ENCODE results near the gene ANKRD34A.

ANKRD34A gene

DNA sequence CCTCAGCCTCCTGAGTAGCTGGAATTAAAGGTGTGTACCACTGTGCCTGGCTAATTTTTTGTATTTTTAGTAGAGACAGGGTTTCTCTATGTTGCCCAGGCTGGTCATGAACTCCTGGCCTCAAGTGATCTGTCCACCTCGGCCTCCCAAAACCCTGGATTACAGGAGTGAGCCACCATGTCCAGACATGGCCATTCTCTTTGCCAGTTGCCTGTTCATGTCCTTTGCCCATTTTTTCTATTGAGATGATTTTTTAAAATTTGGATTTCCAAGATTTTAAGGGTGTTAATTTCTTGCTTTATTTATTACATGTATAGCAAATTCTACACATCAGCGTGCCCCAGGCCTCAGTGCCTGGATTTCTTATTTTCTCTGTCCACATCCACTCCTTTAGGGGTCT is 2.9 kb upstream of the ANKRD34A start:
- DNase-seq (ENCODE audit: low read depth in 2 of 2), result no peak

DNA sequence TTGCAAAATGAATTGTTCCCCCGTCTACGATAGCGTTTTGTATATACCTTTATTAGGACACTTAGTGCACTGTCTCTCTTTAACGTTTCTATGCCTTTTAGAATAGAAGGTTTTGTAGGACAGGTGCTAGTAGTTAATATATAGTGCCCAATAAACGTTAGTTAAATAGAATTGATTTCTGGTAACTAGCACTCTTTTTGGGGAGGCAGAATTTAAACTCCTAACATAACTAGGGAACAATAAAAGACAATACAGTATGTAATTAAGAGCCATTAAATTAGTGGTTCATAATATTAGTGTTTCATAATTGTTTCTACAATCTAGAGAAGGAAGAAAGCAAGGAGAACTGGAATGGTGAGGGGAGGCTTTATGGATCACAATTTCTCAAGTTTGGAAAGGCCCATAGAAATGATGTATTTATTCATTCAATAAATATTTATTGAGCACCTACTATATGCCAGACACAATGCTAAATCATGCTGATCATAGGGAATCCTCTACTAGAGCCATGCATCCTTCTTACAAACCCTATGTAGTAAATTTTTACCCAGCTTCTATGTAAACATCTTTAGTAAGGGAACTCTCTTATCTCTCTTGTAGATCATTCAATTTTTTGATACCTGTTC is 857 bp upstream of the ANKRD34A start:
- DNase-seq (ENCODE audit: low read depth in 2 of 2), result no peak

DNA sequence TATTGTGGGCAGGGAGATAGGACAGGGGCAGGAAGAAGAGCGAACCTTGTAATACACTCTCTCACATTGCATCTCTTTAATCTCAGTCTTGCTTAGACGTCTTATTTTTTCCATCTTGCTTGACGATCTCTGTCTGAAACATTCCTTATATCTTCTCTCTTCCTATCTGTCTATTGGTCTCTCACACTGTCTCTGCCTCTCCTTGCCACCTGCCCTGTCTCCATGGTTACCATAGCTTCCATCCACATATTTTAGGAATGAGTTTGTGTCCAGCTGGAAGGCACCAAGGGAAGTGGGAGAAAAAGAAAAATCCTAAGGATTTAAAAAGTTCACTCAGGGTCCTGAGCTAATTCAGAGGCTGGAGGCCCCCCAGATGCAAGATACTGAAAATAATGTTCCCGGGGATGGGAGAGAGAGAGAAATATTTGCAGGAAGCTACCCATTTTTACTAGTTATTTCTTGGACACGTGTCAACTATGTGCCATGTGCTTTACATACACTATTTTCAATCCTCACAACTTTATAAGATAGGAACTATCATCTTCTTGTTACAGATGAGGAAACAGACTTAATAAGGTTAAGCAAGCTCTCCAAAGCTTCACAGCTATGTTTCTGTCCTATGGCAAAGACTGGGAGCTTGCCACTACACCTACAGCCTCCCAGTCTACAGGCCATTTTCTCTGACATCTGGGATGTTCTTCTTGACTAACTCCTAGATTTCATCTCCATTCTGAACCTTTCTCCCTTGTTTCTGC is 933 bp downstream of the ANKRD34A start:
- no peak for DNase-seq (ENCODE audit: low read depth in 2 of 2)

DNA sequence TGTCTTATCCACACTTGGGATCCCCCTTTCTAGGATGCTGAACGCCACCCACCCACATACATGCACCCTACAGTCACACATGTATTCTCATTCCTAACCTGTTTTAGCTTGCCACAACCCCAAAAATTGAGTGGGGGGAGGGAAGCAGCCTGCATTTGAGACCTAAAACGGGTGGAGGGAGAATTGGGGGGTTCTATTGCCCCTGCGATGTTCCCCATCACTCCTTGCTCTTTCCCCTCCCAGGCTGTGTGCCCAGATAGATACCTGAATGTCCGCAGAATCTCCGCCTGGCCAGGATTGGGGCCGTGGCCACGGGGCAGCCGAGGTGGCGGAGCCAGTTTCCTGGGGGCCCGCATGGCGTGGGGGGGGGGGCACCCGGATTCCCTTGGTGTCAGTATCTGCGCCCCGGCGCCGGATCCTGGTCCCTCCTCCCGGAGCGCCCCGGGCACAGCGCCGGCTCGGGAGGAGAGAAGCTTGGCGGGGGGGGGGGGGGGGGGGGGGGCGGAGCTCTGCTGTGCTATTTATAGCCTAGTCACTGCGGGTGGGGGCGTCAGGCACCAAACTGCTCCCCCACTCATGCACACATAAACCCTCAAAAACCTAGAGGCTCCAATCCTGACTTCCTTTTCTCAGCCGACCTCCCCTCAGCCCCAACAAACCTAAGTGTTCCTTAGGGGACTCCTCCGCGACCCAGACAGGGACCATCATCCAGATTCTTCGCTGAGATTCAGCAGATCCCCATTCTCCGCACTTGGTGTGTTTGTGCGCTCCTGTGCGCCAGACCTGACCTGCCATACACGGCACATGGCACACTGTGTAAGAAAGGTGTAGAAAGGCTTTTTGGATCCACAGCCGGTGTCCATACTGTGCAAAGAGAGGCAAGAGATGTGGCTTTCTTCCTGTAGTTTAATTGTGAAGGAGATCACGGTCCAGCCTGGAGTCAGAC is 1.9 kb downstream of the ANKRD34A start:
- no peak for DNase-seq (ENCODE audit: low read depth in 2 of 2)

DNA sequence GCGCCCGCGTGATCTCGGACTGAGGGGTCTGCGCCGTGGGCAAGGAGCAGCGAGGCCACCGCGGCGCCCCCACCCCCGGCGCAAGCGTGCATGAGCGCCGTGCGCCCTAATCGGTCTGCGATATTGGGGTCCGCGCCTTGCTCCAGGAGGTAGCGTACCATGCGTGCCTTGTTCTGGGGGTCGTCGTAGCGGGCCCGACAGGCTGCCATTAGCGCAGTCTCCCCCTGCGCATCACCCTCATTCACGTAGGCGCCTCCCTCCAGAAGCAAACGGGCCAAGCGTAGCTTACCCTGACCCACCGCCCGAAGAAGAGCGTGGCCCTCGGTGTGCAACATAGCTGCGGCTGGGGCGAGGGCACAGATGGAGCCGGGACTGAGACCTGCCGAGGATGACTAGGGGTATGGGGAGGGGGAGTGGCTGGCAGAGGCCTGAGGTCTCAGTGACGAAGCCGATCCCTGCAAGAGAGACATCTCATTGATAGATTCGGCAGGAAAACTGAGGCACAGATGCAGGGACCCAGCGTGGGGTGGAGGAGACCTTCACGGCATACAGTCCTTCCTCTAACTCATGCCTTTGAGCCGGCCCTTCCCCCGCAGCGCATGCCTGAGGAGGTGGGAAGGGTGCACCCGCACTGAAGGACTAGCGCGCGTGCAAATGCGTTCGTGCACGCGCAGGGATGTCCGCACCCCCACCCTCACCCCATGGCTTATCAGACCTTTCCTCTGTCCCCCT is 2.8 kb downstream of the ANKRD34A start:
- DNase-seq (ENCODE audit: low read depth in 2 of 2), result no peak

DNA sequence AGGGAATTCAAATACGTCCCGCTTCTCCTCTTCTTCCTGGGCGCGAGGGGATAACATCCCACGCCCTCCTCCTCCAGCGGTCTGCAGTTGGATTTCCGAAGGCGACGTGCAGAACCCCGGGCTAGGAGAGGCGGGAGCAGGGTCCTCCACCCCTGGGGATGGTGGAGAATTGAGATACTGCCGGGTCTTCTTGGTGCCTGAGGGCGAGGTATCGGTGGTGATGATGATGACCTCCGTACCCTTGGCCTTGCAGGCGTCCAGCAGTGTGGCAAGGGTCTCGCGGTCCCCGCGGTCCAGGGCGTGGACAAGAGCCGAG is 3.3 kb downstream of the ANKRD34A start:
- no peak for DNase-seq (ENCODE audit: low read depth in 2 of 2)

DNA sequence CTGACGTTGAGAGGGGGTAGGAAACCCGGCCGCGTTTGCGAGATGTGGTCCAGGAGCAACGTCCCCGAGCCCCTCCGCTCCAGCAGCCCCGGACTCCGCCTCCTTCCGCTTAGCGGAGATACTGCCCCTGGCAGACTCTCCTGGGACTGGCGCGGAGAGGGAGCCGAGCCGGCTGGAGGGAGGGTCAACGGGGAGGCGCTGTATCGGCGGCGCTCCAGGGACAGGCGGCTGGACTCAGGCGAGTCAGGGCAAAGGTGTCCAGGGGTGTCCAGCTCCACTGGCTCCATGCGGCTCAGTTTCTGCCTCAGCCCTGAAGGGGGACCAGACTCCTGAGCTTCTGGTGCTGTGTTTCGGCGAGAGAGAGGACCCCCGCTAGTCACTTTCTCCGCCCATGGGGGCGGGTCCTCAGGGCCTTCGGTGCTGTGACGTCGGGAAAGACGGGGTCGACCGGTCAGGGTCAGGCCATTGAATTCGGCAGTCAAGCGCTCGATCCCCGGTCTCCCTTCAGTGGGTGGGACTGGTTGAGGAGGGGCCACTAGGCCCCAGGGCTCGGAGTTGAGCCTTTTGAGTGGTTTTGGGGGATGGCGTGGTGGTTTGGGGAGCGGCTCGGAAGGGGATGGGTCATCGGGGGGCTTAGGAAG is 3.8 kb downstream of the ANKRD34A start:
- no peak for DNase-seq (ENCODE audit: low read depth in 2 of 2)

DNA sequence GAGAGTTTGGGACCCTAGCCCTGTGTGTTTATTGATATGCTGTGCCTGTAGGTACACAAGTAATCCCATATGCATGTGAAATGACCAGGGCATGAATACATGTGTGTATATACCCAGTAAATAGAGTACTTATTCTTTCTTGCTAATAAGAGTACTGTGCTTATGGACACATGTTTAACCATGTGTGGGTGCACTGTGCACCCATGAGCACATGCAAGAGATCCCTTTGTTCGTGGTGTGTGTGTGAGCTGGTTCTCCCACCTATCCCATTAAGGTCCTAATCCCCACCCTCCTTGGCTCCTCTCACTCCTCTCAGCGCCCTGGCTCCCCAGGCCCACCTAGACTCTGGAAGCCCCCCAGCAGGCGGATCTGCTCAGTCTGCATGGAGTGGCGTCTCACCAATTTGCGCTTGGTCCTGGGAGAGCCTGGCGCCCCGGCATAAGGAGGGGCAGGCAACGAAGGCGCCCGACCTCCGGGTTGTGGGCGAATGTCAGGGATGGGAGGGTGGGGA is 4.4 kb downstream of the ANKRD34A start:
- no peak for DNase-seq (ENCODE audit: low read depth in 2 of 2)

DNA sequence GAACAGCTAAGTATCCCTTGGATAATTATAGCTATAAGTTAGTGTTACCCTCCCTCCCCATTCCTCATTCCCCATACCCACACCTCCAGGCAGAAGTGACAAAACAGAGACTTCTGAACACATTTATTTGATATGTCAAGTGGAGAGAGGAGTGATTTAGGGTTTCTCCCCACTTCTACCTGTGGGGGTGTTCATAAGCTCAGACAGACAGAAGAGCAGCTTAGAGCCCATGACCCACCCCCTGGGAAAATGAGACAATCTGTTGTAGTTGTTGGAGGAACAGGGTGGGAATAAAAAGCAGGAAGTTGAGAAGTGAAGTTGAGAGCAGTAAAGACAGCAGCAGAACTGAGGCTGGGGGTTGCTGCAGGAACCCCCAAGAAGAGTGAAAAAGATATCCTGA is 5.0 kb downstream of the ANKRD34A start:
- no peak for DNase-seq (ENCODE audit: low read depth in 2 of 2)

DNA sequence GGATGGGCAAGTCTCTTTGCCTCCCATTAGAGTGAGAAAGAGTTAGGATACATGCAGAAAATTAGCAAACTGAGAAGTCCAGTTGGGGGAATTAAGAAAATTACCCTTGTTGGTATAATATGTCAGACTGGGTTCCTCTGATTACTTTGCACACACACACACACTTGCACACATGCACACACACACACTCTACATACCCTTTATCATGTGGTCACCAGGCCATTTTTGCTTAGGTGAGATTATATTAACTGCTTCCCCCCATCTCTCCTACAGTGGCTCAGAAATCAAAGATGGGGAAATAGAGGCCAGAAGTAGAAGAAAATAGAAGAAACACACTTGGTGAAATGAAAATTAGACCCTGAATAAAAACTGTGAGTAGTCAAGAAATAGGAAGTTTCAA is 5.6 kb downstream of the ANKRD34A start:
- DNase-seq (ENCODE audit: low read depth in 2 of 2), result no peak

DNA sequence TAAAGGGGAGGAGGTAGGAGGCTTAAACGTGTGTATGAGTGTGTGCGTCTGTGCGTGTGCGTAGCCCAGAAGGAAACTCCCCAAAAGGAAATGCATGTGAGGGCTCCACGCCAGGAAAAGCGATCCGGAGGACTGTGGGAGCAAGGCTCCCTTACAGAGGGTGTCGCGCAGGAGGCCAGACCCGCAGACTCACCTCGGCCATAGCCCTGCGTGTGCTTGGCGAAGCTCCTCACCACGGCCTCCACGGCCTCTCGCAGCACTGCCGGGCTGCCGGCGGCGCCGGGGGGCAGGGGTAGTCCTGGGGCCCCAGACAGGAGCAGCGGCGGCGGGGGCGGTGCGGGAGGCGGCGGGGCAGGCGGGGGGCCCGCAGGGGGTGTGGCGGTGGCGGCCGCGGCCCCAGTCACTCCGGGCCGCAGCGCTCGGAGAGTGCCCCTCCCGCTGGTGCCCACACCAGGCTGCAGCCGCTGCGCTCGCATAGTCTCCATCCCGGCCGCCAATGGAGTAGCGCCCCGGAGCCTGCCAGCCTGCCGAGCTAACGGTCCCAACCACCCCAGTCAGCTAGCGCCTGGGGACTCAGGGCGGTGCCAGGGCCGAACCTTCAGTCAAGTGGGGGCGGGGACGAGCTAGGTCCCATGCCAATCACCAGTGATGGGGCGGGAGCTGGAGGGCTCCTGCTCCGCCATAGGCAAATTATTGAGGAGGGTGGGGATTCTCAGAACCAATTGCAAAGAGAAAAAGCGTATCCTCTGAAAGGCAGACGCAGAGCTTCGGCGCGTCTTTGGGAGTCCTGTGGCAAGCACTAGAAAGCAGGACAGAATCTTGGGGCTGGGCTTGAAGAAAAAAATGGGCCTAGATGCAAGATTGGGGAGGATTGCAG is 6.7 kb downstream of the ANKRD34A start, which contains the start of gene LIX1L:
LIX1L (minus strand) TSS at position 575 of the 877 bp plus-strand sequence; CDS start at position 485, 90 bp downstream.
- DNase-seq (ENCODE audit: low read depth in 2 of 2), result peak; percentile 85 to 87

DNA sequence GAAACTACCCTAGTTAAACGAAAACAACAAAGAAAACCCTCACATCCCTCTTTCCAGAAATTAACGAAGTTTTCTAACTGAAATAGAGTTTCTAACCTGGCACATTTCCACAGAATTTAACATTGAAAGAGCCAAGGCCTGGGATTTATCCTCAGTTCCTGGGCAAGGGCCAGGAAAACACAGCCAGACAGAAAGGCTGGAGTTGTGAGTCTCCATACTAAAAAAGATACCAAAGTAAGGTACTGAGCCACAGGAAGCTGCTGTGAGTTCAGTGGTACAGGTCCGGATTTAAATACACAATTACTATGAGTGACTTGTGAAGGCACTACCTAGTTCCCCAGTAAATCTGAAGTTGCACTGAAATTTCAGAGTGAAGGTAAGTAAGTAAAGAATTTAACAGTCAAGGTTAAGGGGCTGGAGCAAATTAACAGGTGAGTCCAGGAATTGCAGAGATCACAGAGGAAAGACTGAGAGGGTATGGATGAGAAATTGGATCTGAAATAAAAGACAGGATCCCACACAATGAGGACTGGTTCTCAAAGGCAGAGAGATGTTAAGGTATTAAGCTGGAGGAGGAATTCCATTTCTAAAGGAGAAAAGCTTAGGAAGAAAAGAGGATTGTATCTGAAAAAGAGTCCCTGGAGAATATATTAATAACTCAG is 7.5 kb downstream of the ANKRD34A start:
- no peak for DNase-seq (ENCODE audit: low read depth in 2 of 2)

DNA sequence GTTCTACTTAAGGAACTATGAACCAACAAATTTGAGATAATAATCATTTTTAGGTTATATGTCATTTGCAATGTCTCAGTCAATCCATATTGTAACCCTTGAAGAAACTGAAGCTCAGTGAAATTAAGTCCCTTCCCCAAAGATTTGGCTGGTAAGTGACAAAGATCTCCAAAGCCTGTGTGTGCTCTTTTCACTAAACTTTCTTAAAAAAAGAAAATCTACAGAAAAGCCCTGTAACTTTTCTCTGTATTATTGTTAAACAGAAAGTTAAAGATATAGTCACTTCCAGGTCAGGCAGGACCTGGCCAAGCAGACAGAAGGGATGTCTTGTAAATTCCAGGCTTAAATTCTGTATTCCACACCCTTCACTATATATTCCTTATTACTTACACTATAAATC is 8.0 kb downstream of the ANKRD34A start:
- DNase-seq (ENCODE audit: low read depth in 2 of 2), result no peak

DNA sequence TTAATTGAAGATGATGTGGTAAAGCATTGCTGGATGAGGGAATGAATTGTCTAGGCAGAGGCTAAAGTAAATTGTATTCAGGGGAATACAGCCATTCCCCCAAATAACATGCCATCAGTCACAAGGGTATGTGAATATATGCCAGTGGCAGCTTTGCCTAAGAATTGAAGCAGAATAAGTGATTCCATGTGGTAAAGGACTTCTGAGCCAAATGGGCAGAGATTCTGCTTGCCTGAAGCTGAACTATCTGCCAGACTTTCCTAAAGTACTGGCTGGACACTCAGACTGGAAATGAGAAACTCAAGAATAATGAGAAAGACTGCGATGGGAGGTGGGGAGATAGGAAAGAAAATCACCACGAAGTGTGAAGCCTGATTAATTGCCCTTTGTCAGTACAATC is 8.9 kb downstream of the ANKRD34A start:
- no peak for DNase-seq (ENCODE audit: low read depth in 2 of 2)

DNA sequence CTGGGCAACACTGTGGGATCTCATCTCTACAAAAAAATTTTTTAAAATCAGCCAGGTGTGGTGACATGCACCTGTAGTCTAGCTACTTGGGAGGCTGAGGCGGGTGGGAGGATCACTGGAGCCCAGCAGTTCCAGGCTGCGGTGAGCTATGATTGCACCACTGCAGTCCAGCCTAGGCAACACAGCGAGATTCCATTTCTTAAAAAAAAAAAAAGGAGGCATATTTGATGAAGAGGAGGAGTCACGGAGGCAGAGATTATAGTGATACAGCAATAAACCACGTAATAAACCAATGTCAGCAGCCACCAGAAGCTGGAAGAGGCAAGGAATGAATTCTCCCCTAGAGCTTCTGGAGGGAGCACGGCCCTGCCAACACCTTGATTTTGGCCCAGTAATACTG is 10.5 kb downstream of the ANKRD34A start:
- DNase-seq (ENCODE audit: low read depth in 2 of 2), result no peak

DNA sequence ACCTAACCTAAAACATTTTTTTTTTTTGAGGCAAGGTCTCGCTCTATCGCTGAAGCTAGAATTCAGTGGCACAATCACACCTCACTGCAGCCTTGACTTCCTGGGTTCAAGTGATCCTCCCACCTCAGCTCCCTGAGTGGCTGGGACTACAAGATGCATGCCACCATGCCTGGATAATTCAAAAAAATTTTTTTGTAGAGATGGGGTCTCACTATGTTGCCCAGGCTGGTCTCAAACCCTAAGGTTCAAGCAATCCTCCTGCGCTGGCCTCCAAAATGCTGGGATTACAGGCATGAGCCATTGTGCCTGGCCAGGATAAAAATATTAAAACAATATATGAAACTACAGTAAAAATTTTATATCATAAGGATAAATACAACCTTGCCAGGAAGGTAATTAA is 11.5 kb downstream of the ANKRD34A start:
- no peak for DNase-seq (ENCODE audit: low read depth in 2 of 2)

DNA sequence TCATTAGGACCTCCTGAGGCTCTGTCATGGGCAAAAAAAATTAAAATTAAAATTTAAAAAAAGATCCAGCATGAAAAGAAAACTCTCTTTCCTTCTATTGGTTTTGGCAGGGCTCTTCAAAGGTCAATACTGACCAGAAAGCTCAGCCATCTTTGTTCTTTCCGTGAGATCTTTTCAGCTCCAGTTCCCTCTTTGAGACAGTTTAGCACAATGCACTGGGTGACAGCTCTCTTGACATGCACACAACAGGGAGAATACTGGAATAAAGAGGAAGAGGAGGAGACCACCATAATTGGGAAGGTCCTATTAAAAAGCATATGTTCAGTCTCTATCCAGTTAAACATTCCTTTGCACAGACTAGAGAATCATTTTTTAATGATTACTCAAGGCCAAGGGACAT is 12.8 kb downstream of the ANKRD34A start:
- DNase-seq (ENCODE audit: low read depth in 2 of 2), result no peak

DNA sequence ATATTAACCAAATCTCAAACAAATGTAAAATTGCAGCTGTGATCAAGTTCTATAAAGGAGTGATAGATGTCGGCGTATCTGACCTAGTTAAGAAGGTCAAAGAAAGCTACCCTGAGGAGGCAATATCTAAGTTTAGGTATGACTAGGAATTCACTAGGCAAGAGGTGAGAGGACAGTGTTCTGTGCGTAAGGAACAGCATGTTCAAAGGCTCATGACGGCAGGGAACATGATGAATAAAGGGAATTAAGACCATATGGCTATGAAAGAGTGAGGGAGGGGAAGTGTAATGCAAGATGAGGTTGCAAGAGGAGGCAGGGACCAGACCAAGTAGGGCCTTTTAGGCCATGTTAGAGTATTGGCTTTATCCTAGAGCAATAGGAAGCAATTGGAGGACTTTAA is 15.2 kb downstream of the ANKRD34A start:
- no peak for DNase-seq (ENCODE audit: low read depth in 2 of 2)

DNA sequence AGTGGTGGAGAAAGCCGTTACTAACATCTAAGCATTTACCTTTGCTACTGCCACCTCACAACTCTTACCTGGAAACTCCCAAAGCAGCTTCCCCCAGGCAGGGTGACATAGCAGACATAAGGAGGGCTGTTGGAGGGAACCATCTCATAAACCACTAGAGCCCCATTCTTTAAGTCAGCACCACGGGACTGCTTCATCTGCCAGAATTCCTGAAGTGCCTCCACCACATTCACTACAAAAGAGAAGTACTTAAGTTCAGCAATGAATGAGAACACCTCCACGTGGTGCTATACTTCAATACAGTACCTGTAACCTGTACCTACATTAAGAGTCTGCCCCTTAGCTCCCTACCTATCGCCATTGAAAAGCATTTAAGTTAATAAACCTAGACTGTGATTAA is 16.8 kb downstream of the ANKRD34A start:
- DNase-seq (ENCODE audit: low read depth in 2 of 2), result no peak

Measured in stimulated activated CD8-positive, alpha-beta memory T cell treated with anti-CD3 and anti-CD28 coated beads, Interleukin-7, amount 100 ng/mL, for 1 hour (primary cell).